ENCODE measurements around the gene ATP11C. TPM values are rescaled to one million over a fixed set of nuclear protein-coding genes. Genes with fewer than 3 reads are reported as not detected.
A peak's percentile ranks its signal among the peaks of the same experiment; 100 is the strongest.

ATP11C gene
- total and polyA plus RNA-seq, 7 donors, result 2.1 to 3.9 (median 3.0) TPM

GRCh38 chrX:139881572-139881971, 51.3 kb downstream of the ATP11C start:
- Histone ChIP-seq H3K9me3 (no peaks in the 10 kb centered on the region), H3K27ac (no peak overlapping the region), H3K4me3 (no peak overlapping the region), H3K36me3 (ENCODE audit: insufficient read depth in 1 of 2, low read depth in 1 of 2) (no peaks in the 10 kb centered on the region), H3K4me1 (no peaks in the 10 kb centered on the region), H3K27me3 (ENCODE audit: insufficient read depth in 3 of 3, low read length in 2 of 3) (no peaks in the 10 kb centered on the region)
- intact Hi-C loops (cut with DNase I), result no loop called here
- 37 to 61% (median 48%) methylated on average over 1 of the region's 1 CpG for whole genome bisulfite sequencing, 3 donors
- DNase-seq, result no peak
- no peak for TF ChIP-seq CTCF (IDR thresholded peaks at IDR 0.05)
- no peak for ATAC-seq

GRCh38 chrX:139881130-139881529, 51.7 kb downstream of the ATP11C start:
- intact Hi-C loops (cut with DNase I), result no loop called here
- no peaks in the 10 kb centered on the region for H3K4me1 ChIP-seq
- DNase-seq (no peak), ATAC-seq (peak in 2 of 4 donors; percentile 30 to 67)
- no peak for TF ChIP-seq CTCF (IDR thresholded peaks at IDR 0.05)
- no peaks in the 10 kb centered on the region for H3K27me3 ChIP-seq (ENCODE audit: insufficient read depth in 3 of 3, low read length in 2 of 3)
- H3K27ac ChIP-seq, result no peak overlapping the region
- WGBS, 3 donors, result 44 to 63% (median 47%) methylated on average over 4 of the region's 4 CpGs
- H3K36me3 ChIP-seq (ENCODE audit: insufficient read depth in 1 of 2, low read depth in 1 of 2), result no peaks in the 10 kb centered on the region
- H3K4me3 ChIP-seq, result no peak overlapping the region
- no peaks in the 10 kb centered on the region for H3K9me3 ChIP-seq

DNA sequence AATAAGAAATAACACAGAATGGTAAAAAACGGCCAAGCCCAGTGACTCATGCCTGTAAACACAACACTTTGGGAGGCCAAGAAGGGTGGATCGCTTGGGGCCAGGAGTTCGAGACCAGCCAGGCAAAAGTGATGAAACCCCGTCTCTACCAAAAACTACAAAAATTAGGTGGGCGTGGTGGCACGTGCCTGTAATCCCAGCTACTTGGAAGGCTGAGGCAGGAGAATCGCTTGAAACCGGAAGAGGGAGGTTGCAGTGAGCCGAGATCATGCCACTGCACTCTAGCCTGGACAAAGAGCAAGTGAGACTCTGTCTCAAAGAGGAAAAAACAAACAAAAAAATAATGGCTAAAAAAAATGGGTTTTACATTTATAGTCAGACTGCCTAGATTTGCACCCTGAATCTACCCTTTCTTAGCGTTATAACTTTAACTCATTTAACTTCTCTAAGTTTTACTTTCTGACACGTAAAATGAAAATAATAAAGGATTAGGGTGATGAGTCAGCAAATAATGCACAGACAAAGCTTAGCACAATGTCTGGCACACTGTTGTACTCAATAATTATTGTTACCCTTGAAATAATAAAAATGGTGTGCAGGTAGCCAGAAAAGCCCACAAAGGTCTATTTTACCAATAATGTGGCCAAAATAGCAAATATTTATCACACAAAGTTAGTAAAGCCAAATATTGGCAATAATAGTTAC, 55.0 kb downstream of the ATP11C start:
- DNase-seq, result no peak
- TF ChIP-seq CTCF (IDR thresholded peaks at IDR 0.05), result no peak
- Histone ChIP-seq H3K36me3 (ENCODE audit: insufficient read depth in 1 of 2, low read depth in 1 of 2) (no peaks in the 10 kb centered on the region), H3K4me1 (no peaks in the 10 kb centered on the region), H3K27ac (no peak overlapping the region), H3K9me3 (no peaks in the 10 kb centered on the region), H3K4me3 (no peak overlapping the region), H3K27me3 (ENCODE audit: insufficient read depth in 3 of 3, low read length in 2 of 3) (no peaks in the 10 kb centered on the region)
- 73 to 85% (median 81%) methylated on average over 11 of the region's 11 CpGs for WGBS, 3 donors
- intact Hi-C loops (cut with DNase I), result no loop called here
- no peak for ATAC-seq

- intact Hi-C loops (cut with DNase I), result no loop called here
- no peaks in the 10 kb centered on the region for H3K36me3 ChIP-seq (ENCODE audit: insufficient read depth in 1 of 2, low read depth in 1 of 2)
- WGBS, 3 donors, result 32 to 49% (median 45%) methylated on average over 2 of the region's 2 CpGs
Measured at GRCh38 chrX:139875841-139876240, 57.0 kb downstream of the ATP11C start.

More at GRCh38 chrX:139875841-139876240, 57.0 kb downstream of the ATP11C start:
- TF ChIP-seq CTCF (IDR thresholded peaks at IDR 0.05), result no peak
- Histone ChIP-seq H3K9me3 (no peaks in the 10 kb centered on the region), H3K27ac (no peak overlapping the region), H3K27me3 (ENCODE audit: insufficient read depth in 3 of 3, low read length in 2 of 3) (no peaks in the 10 kb centered on the region), H3K4me1 (no peaks in the 10 kb centered on the region), H3K4me3 (no peak overlapping the region)
- DNase-seq, result no peak
- no peak for ATAC-seq

All from psoas muscle (tissue), 8 donors.